C1 segment of cervical spinal cord (tissue), 14 donors: Measurements from ENCODE around the gene CLEC7A.

ENCODE experiments used
- DNase-seq, 14 donors: peaks; one replicate each; lab custom pipeline; 2025; lab: John Stamatoyannopoulos, UW

Gene CLEC7A

DNA sequence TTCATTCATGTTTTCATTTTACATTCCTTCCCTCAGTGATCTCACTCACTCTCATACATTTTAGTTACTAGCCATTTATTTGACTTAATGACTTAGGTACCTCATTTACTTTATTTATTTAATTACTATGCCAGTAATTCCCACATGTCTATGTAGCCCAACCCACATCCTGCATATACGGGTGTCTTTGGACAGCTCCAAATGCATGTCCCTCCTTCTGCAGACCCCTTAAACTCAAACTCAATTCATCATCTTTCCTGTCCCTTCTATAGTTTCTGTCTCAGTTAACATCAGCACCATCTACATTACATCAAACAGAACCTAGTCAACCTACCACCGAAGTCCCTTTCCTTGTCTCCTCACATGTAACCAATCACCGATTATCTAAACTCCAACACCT lies 34.0 kb downstream of the CLEC7A start:
- DNase-seq = no peak

DNA sequence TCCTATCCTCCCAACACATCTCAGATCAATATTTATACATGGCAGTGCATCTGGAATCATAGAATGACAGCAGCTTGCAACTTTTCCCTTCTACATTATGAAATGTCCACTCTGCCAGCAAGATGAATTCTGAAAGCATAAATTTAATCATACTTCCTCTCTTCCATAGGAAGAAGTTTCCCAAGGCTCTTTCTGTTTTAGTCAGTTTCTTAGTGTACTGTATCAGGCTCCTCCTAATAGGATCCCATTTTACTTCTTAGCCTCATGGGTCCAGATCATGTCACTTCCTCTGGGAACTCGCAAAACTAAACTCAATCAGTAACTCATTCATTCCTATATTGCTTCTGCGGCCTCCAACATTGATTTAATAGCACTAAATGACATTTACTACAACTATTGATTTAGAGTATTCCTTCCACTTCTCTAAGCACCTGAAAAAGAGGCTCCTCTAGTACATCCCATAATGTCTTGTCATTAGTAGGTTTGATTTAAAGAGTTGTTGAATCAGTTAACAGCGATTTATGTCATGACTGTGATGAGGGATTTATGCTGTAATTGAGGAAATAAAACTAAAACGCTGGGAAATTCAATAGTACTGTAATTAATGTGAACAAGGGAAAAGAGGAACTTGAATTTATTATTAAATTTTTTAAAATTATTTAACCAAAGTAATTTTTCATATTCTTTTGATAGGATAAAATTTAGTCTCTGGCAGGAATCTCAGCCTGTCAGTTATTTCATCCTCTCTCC lies 35.2 kb downstream of the CLEC7A start:
- no peak for DNase-seq

- no peak for DNase-seq
Observed at GRCh38 chr12:10088955-10089900, 40.8 kb downstream of the CLEC7A start.

DNA sequence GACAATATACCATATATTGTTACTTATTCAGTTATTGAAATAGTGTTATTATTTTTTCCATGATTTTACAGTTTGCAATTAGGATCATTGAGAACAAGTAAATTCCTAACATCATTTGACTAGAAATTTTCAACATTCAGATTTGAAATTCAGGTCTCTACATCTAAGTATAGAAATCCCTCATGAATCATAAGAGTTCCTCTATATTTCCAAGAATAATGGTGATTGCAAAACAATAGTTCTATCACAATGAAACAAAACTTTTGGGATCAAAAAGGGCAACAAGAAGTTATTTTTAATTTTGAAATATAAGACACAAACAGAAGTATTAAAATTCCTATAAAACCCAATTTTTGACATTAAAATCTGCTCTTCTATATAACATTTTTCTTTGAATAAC lies 42.0 kb downstream of the CLEC7A start:
- no peak for DNase-seq

GRCh38 chr12:10086387-10086786 lies 43.6 kb downstream of the CLEC7A start:
- DNase-seq = no peak

DNA sequence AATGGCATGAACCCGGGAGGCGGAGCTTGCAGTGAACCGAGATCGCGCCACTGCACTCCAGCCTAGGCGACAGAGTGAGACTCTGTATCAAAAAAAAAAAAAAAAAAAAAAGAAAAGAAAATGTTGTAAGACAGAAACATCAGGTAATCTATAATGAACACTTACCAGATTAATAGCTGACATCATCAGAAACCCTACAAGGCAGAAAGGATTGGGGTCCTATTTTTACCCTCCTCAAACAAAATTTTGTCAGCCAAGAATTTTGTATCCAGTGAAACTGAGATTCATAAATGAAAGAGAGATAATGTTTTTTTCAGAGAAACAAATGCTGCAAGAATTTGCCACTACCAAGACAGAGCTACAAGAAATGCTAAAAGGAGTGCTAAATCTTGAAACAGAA lies 45.3 kb downstream of the CLEC7A start:
- no peak for DNase-seq

DNA sequence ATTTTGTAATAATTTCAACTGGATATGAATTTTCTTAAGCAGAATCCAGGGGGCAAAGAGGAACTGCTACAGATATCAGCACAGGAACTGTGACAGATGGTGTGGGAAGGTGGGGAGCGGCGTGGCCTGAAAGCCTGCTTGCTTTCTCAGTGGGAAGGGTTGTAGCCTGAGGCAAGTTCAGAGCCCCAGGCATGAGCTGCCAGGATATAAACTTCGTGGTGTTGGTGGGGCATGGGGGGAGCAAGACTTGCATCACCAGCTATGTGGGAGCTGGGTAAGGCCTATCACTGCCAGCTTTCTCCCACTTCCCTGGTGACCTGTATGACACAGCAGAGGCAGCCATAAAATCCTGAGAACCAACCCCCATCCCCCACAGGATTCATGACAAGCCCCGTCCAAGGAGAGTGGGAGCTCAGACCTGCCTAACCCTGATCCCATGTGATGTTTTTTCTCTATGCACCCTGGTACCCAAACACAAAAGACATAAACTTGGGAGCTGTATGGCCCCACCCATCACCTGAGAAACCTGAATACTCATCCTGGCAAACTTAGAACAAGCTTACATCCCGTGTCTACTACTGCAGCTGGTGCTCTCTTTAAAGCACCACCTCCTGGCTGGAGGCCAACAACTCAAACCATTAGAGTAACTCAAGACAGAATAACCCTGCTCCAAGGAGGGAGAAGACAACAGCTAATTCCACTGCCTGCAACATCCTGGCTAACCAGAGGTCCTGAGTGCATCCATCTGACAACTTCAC lies 47.7 kb downstream of the CLEC7A start:
- no peak for DNase-seq

- DNase-seq = no peak
Observed at GRCh38 chr12:10075451-10075850, 54.5 kb downstream of the CLEC7A start.

DNA sequence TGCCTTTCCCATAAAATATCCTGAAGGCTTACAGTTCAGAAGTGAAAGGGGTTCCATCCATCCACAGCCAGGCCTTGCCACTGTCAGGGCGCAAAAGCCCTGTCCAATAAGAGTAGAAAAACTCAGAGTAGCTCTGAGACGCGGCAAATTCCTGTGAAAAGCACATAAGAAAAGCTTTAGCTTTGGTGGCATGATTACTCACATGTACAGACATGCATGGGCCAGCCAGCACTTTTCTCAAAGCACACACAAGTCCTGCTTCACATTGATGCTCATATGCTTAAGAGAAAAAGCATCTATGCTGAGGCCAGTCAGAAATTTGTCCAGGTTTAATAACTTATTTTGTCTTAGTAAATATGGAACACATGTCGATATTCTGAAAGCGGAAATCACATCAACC lies 56.7 kb downstream of the CLEC7A start:
- DNase-seq = no peak

DNA sequence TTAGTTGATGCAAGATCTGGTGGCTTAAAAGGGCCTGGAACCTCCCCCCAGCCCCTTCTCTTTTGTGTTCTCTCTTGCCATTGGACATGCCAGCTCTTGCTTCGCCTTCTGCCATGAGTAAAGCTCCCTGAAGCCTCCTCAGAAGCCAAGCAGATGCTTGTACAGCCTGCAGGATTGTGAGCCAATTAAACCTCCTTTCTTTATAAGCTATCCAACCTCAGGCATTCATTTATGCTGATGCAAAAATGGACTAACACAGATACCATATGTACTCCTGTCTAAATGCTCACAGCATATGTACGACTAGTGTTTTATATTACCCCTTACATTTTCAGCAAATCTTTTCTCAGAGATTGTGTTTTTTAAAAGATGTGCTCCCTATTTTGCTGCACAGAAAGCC lies 57.9 kb downstream of the CLEC7A start:
- no peak for DNase-seq

DNA sequence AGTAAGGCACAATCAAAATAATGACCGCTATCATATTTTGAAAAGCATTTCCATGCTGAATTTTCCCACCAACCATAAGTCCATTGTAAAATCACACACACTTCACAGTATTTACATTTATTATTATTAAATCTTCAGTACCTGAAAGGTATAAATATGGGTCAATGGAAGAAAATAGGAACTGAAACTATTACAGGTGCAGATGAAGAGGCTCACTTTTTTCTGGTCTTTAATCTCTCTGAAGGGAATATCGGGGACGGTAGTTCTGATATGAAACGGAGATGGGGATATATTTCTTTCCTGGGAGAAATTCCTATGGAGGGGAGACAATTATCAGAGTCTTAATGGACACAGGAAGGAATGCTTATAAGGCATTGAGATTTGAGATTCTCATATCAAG lies 59.6 kb downstream of the CLEC7A start:
- DNase-seq = no peak

DNA sequence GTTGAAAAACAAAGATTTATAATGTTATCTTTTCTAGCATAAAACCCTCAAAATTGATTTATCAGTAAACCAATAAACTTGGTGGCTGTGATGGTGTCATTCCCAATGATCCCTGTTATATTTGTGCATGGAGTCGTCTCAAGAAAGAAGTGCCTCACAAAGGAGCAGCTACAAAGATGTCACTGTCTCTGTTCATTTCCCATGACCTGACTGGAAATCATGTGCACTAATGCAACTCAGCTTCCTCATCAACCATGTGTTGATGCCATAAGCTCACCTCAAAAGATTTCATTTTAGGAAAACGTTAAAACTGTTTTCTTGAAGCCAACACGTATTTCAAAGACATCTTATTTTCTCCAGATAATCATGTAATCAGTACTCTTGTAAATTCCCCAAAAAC lies 60.0 kb downstream of the CLEC7A start:
- DNase-seq = no peak

DNA sequence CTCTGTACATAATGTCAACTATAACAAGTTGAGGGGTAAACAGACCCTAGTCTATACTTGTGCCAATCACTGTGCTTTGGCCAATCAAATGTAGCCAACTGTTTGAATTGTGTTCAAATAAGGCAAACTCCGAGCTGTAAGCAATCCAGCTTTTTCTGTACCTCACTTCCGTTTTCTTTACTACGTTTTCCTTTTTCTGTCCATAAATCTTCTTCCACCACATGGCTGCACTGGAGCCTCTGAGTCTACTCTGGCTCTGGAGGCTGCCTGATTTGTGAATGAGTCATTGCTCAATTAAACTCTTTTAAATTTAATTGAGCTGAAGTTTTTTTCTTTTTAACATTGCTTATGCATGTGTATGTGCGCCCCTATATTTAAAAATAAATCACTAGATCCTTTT lies 60.9 kb downstream of the CLEC7A start:
- no peak for DNase-seq

- no peak for DNase-seq
Observed at GRCh38 chr12:10068644-10069043, 61.4 kb downstream of the CLEC7A start.

DNA sequence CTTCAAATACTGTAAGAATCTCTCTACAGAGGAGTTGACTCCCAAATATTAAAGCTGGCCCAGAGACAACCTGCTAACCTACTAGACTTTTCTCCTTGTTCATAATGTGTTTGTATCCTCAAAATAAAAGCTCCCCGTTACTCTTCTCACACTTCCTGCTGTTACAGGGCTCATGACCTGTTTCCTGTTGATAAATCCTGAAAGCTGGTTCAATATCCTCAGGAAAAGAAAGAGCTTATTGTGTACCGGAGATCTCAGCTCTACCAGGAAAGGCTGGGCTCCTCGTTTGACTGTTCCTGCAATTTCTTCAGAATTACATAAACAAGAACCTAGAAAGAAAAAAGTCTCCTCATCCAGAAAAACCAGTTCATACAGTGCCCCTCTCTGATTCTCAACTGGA lies 62.1 kb downstream of the CLEC7A start:
- no peak for DNase-seq

DNA sequence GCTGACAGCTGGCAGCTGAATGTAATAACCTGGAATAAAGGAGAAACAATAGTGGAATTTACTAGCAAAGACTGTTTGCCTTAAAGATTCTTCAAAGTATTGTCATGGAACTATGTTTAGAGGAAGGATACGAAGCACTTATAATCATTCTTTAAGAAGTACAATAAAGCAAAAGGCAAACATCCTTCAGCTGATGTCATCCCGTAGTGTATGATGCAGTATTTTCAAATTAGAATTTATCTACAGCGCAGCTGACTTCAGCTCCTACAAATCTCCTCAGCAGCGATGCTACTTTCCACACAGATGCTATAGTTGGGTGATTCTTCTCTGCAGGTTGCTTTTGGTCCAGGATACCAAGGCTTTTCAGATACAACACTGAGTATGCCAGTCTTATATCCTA lies 62.7 kb downstream of the CLEC7A start:
- DNase-seq = no peak
